Erythroblast (primary cell): ENCODE results near the gene ZNF274.
A peak's percentile ranks its signal among the peaks of the same experiment; 100 is the strongest.

Experiments
- GATA1 ChIP-seq: IDR thresholded peaks from 2 replicates; pipeline ENCODE4 v1.6.1; 2011; ENCODE audit warnings: low read depth, mild to moderate bottlenecking, control low read depth, low read length, moderate library complexity
- POLR2A ChIP-seq: IDR thresholded peaks from 2 replicates; pipeline ENCODE4 v1.6.1; 2011; ENCODE audit warnings: mild to moderate bottlenecking, low read length

GRCh38 chr19:58228585-58229254, 45.9 kb downstream of the ZNF274 start, which contains the start of gene ZNF544:
- TF ChIP-seq POLR2A: peak; percentile 90
- TF ChIP-seq GATA1: no peak
